Astrocyte (in vitro differentiated cells and primary cell): ENCODE data around the gene ZNF438. TPM values are rescaled to one million over a fixed set of nuclear protein-coding genes. Genes with fewer than 3 reads are reported as not detected.

ENCODE experiments used
- DNase-seq: peaks from one replicate; pipeline ENCODE4 v3.0.0-alpha.2; 2010; ENCODE audit warnings: low read depth
- FAIRE-seq: peaks from 2 replicates; lab custom pipeline; 2011; peaks lifted over from hg19 to GRCh38; lab: Jason Lieb, UNC
- H2AFZ ChIP-seq: 2 replicates; pipeline ENCODE4 v1.6.0; 2012; ENCODE audit warnings: low read depth, low read length, inconsistent platforms
- H3K27ac ChIP-seq: 2 replicates; pipeline ENCODE4 v1.5.1; 2011; ENCODE audit warnings: low read depth, low read length, inconsistent platforms
- H3K27me3 ChIP-seq: 2 replicates; pipeline ENCODE4 v1.6.0; 2011; ENCODE audit warnings: low read length, inconsistent platforms; ENCODE audit not compliant: insufficient read depth
- H3K36me3 ChIP-seq: 2 replicates; pipeline ENCODE4 v1.5.1; 2011; ENCODE audit warnings: low read length, inconsistent platforms; ENCODE audit not compliant: insufficient read depth
- H3K4me1 ChIP-seq: 2 replicates; pipeline ENCODE4 v1.5.1; 2011; ENCODE audit warnings: low read length, inconsistent platforms; ENCODE audit not compliant: insufficient read depth
- H3K4me2 ChIP-seq: 2 replicates; pipeline ENCODE4 v1.6.0; 2012; ENCODE audit warnings: low read length, inconsistent platforms
- H3K4me3 ChIP-seq: 2 replicates; pipeline ENCODE4 v1.5.1; 2011; ENCODE audit warnings: low read depth, mild to moderate bottlenecking, low read length, inconsistent platforms; ENCODE audit not compliant: insufficient read depth
- H3K79me2 ChIP-seq: 2 replicates; pipeline ENCODE4 v1.6.0; 2012; ENCODE audit warnings: mild to moderate bottlenecking, low read length, inconsistent platforms; ENCODE audit not compliant: insufficient read depth
- H3K9ac ChIP-seq: 2 replicates; pipeline ENCODE4 v1.6.0; 2012; ENCODE audit warnings: mild to moderate bottlenecking, low read length, inconsistent platforms
- H3K9me3 ChIP-seq: 2 replicates; pipeline ENCODE4 v1.5.1; 2012; ENCODE audit warnings: low read depth, mild to moderate bottlenecking, low read length, inconsistent platforms; ENCODE audit not compliant: insufficient read depth
- H4K20me1 ChIP-seq: 2 replicates; pipeline ENCODE4 v1.6.0; 2012; ENCODE audit warnings: low read length, inconsistent platforms; ENCODE audit not compliant: insufficient read depth
- H3K27ac Mint-ChIP-seq: one replicate; pipeline ENCODE4 v1.8.0; 2021; ENCODE audit warnings: mild to moderate bottlenecking, mixed read lengths; ENCODE audit not compliant: unreplicated experiment
- H3K27me3 Mint-ChIP-seq: one replicate; pipeline ENCODE4 v1.8.0; 2021; ENCODE audit warnings: low read depth, mixed read lengths; ENCODE audit not compliant: unreplicated experiment
- H3K36me3 Mint-ChIP-seq: one replicate; pipeline ENCODE4 v1.8.0; 2021; ENCODE audit warnings: low read depth, mixed read lengths; ENCODE audit not compliant: unreplicated experiment
- H3K4me1 Mint-ChIP-seq: one replicate; pipeline ENCODE4 v1.8.0; 2021; ENCODE audit warnings: low read depth, mixed read lengths; ENCODE audit not compliant: unreplicated experiment
- H3K4me3 Mint-ChIP-seq: one replicate; pipeline ENCODE4 v1.8.0; 2021; ENCODE audit warnings: mild to moderate bottlenecking, moderate library complexity, mixed read lengths; ENCODE audit not compliant: unreplicated experiment
- H3K9me3 Mint-ChIP-seq: one replicate; pipeline ENCODE4 v1.8.0; 2021; ENCODE audit warnings: mild to moderate bottlenecking, mixed read lengths; ENCODE audit not compliant: unreplicated experiment
- CTCF ChIP-seq: IDR thresholded peaks from 2 replicates; pipeline ENCODE4 v1.5.1; 2011; ENCODE audit warnings: low read depth, mild to moderate bottlenecking, inconsistent platforms, low read length, moderate library complexity; ENCODE audit not compliant: insufficient read depth
- EZH2 ChIP-seq: IDR thresholded peaks from 2 replicates; pipeline ENCODE4 v1.6.1; 2012; ENCODE audit warnings: mild to moderate bottlenecking, low read length, inconsistent platforms; ENCODE audit not compliant: insufficient read depth
- total RNA-seq: library from RNA; stranded (reverse); gene quantifications from 2 replicates; pipeline ENCODE4 v1.2.1, GENCODE V29; 2021

Gene ZNF438
- total RNA-seq, 1 donor from 2014 or later: 2.2 TPM

- TF ChIP-seq CTCF: no peak
- no peak for TF ChIP-seq EZH2
- Histone ChIP-seq H3K9me3 (no peaks in the 10 kb centered on the region), H3K9ac (peak overlapping the region; percentile 60), H3K79me2 (no peaks in the 10 kb centered on the region), H3K36me3 (no peaks in the 10 kb centered on the region), H2AFZ (no peak overlapping the region), H3K4me2 (peak overlapping the region; percentile 72), H3K27ac (peak overlapping the region; percentile 79), H3K27me3 (no peaks in the 10 kb centered on the region), H3K4me1 (peaks cover 41% of the 10 kb centered on the region), H3K4me3 (no peak overlapping the region), H4K20me1 (no peaks in the 10 kb centered on the region)
- DNase-seq (peak; percentile 86), FAIRE-seq (no peak)
- H3K27me3 Mint-ChIP-seq: peaks cover 7% of the 10 kb centered on the region
- H3K9me3 Mint-ChIP-seq: peaks cover 2% of the 10 kb centered on the region
- peaks cover 16% of the 10 kb centered on the region for H3K4me1 Mint-ChIP-seq
- H3K4me3 Mint-ChIP-seq: no peak overlapping the region
- no peaks in the 10 kb centered on the region for H3K36me3 Mint-ChIP-seq
- H3K27ac Mint-ChIP-seq: peak overlapping the region; percentile 18
Measured at GRCh38 chr10:30819341-30820181, 212.1 kb downstream of the ZNF438 start.

DNA sequence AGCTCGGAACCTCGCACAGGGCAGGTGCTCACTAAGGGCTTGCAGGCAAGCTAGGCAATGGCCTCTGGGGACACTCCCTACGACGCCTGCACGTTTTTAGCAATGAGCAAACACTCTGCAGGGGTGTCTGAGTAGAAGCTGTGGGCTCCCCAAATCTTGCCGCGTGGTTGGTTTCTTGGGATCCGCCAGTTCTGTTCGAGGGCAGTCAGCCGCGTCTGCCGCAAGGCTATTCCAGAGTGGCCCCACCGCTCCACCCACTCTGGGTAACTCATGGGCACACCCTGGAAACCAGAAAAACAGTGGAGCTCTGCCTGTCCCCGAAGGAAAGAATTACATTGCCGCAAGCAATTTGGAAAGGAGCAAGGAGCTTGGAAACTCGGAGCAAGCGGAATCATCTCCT is 212.8 kb downstream of the ZNF438 start:
- peaks cover 7% of the 10 kb centered on the region for H3K27me3 Mint-ChIP-seq
- H3K36me3 Mint-ChIP-seq: no peaks in the 10 kb centered on the region
- Histone ChIP-seq H3K4me1 (peaks cover 48% of the 10 kb centered on the region), H3K4me3 (no peak overlapping the region), H3K4me2 (no peak overlapping the region), H3K79me2 (no peaks in the 10 kb centered on the region), H3K9ac (no peak overlapping the region), H3K9me3 (no peaks in the 10 kb centered on the region), H3K27ac (no peak overlapping the region), H3K27me3 (no peaks in the 10 kb centered on the region), H4K20me1 (no peaks in the 10 kb centered on the region), H3K36me3 (no peaks in the 10 kb centered on the region), H2AFZ (no peak overlapping the region)
- TF ChIP-seq CTCF: no peak
- no peak for TF ChIP-seq EZH2
- no peak for DNase-seq
- FAIRE-seq: no peak
- no peak overlapping the region for H3K27ac Mint-ChIP-seq
- peaks cover 2% of the 10 kb centered on the region for H3K9me3 Mint-ChIP-seq
- H3K4me3 Mint-ChIP-seq: no peak overlapping the region
- peaks cover 22% of the 10 kb centered on the region for H3K4me1 Mint-ChIP-seq
